Stimulated activated CD8-positive, alpha-beta memory T cell treated with anti-CD3 and anti-CD28 coated beads, Interleukin-4, amount 100 ng/mL, for 48 hours (primary cell): ENCODE results near the gene BMF.

Experiments
- DNase-seq: peaks from one replicate; pipeline ENCODE4 v3.0.0-alpha.2; 2020

The BMF gene

DNA sequence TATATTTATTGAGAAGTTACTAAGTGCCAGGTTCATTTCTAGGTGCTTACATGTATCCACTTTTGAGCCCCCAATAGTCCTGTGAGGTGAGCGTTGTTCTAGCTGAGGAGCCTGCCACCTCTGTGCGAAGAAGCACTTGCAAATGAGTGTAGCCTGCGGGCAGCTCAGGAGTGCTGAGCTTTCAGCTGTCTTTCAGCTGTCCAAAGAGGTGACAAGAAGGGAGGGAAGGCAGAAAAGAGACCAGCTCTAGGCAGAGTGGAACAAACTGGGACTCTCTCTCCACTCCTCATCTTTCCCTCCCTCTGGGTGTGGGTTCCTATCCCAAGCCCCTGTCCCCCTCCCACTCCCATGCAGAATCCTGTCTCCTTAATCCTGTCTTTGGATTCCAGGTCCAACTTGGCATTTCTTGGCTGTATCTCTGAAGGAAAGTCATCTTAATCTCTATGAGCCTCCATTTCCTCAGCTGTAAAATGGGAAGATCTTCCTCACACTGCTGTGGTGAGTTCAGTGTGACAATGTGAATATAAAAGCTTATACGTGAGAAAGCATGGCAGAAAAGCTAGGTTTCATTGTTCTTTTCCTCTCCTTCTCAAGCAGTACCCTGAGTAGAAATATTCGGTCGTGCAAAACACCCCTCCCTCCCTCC lies 63.0 kb downstream of the BMF start:
- DNase-seq, result no peak

DNA sequence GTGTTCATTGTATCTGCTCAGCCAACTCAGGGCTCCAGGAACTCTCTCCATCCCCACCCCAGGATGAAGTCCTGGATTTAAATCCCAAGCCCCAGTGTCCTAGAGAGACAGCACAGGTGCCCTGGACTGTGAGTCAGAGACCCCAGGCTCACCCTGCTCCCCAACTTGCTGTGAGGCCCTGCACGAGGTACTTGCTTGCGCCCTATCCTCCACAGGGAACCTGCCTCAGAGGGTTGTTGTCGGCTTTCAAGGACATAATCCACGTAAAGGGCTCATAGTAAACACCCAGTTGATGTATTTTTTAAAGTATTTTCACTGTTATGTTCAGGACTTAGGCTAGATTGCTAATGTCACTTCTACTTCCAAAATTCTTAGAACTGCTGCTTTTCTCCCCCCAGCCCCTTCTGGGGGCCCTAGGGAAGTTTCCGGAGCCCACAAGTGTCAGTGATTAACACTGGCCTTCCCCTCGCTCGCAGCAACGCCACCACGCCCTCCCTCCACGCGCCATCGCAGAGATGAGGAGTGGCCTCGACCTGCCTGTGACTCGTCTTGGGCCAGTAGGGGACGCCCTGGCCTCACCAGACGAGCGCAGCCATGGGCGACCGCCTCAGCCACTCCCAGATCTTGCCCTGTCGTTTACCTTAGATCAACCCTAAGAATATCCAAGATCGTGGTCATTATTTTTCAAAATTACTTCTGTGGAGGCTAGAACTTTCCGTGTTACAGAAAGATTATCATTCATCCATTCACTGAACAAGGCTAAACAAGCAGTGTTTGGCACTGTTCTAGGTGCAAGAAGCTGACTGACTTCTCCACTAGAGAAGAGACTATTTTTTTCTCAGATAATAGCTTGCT lies 63.7 kb downstream of the BMF start:
- DNase-seq, result peak; percentile 91

DNA sequence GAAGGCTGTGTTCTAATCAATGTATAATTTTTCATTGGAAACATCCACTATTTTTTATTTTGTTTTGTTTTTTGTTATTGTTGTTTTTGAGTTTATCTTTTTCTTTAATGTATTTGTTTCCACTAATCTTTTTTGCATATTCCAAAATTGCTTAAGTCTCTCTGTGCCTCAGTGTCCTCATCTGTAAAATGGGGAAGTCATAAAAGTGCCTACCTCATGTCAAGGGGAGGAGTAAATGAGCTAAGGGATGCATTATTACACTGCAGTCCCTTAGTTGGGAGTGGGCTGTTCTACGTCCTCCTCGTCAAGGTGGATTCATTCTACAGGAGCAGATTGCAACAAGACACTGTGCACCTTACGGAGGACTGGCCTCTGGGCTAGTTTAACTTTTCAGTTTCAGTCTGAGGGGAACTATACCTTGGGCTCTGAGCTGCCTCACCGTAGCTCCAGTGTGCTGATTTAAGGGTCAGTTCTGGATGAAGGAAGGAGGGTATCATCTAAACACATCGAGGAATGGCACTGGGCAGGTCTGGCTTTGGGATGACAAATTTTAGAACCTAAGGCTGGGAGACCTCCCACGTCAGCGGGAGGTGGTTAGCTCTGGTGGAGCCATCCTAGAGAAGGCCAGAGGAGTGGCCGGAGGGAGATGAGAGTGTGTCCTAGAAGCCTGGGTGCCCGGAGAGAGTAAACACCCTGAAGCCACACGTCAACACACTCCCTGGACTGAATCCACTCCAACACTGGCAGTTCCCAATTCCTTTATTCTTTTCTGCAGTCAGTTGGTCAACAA lies 64.6 kb downstream of the BMF start:
- DNase-seq, result no peak

DNA sequence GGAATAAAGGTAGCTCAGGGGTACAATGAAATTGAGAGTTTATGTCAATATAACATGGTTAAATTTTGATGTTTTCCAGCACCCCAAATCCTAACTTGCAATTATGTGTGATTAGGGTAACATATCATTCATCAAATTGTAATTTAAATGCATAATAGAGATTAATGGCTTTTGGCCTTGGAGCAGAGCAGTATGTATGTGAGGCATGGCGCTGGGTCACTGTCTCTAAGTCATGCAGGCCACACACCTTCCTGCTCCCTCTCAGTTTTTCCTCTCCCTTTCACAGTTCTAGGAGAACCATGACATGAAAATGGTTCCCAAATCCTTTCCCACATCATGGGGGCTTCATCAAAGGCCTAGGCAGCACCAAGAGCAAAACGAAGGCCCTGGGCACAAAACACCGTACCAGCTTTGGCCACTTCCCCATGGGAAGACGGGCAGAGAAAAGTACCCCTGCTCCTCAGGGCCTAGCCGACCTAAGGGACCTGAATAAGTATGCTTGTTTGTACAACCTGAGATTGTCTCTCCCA lies 65.8 kb downstream of the BMF start:
- DNase-seq, result no peak

DNA sequence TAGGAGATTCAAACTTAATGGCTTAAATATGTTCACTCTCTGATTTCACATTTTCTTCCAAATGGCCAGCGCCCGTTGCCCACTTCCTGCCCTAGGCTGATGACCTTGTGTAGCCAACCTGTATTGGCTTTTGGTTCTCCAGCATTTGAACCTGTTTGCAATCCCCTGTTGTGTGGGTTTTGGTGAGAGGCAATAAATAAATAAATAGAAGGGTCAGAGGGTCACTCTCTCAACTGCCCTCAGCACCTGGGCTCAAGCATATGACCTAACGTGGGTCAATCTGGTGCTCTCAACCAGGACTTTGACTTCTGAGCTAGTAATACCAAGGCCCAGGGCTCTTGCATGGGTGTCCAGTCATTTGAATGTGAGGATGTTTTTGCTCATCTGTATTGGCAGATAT lies 67.9 kb downstream of the BMF start:
- DNase-seq, result no peak

DNA sequence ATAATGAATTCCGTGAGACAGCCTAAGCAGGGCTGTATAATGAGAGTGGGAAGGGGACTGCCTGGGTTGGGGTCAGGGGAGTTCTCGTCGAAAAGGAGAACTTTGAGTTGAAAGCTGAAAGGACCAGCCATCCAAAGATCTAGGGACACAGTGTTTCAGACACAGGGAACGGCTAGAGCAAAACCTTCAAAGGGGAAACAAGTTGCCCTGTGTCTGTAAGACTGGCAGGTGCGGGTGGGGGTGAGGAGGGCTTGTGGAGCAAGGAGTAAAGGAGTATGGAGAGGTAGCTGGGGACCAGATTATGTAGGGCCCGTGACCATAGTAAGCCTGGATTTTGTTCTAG lies 68.4 kb downstream of the BMF start:
- no peak for DNase-seq

DNA sequence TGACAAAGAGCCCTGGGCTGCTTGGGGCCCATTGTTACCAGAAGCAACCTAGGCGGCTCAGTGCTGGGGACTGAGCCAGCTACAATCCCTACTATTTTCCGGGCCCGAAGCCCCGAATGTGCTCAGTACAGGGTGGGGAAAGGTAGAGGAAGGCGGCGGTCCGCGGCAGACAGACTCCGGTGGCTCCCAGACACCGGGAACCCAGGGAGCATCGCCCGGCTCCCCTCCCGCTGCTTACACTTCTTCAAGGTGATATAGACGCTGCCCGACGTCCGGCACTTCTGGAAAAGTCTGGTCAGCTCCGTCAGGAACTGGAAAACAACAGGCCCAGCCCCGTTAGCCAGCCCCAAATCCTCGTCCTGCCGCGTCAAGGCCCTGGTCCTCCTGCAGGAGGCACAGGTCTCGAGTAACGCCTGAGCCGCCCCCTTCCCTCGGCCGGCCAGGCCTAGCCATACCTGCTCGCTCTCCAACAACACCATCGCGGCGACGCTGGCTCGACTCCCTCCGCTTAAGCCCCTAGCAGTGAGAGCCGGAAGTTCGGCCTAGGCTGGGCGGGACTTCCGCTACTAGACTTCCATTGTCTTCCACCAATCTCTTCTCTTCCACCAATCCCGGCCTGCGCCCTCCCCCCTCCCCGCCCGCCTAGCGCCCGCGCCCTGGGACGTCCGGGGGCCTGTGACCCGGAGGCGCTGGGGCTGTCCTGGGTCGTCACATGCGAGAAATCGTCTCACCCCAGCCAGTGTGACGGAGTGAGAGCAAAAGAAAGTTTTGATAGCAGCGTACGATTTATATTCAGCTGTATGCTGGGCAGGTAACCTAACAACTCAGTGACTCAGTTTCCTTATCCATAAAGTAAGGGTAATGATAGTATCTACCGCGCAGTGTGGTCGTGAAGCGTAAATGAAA lies 69.8 kb downstream of the BMF start, which contains the start of gene SRP14:
Gene SRP14 (minus strand): TSS at position 544 of the 906 bp plus-strand sequence. CDS start 65 bp downstream, at position 479.
- peak; percentile 97 for DNase-seq

DNA sequence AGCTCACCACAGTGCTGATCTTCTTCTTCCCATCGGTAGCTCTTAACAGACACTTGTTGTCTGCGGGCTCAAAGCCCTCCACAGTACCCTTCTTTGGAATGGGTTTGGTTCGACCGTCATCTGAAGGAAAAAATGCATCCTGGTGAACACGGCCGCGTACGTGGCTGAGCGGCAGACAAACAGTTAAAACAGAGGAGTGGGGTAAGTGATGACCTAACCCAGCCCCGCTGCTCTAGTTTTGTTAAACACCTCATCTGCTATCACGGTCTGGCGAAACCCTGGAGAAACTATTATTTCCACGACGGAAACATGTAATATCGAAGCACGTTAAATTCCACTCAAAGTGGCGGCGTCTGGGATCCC lies 70.4 kb downstream of the BMF start:
- DNase-seq, result no peak
